Measurements from ENCODE around the gene DNAJB2.
A peak's percentile ranks its signal among the peaks of the same experiment; 100 is the strongest.
"Not testable (repeated sequence)": the region's sequence is repeated elsewhere in the genome, so short reads cannot be mapped to it uniquely, and the experiment has no call there.

Gene DNAJB2

GRCh38 chr2:219306047-219306446 is 26.9 kb downstream of the DNAJB2 start:
- DNase-seq, result no peak

- DNase-seq, result no peak
Observed at GRCh38 chr2:219308142-219309101, 29.3 kb downstream of the DNAJB2 start.

DNA sequence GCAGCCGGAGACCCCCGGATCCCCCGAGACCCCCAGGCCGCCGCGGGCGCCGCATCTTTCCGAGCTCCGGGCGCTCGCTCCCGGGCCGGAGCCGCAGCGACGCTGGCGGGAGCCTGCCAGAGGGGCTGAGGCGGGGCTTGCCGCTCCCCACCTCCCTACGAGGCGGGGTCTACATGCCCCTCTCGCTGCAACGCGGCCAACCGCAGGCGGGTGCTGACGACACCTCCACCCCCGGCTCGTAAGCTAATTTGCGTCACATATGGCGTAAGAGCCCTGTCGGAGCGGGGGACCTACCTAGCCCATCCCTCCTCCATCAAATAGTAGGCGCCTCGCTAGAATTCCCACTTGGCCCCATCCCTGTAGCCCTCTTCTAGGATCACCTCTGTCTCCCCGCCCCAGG is 30.1 kb downstream of the DNAJB2 start, which contains the start of gene PTPRN:
PTPRN (minus strand) TSS at position 124 of the 400 bp plus-strand sequence; CDS start at position 55, 69 bp downstream.
- DNase-seq, result peak; percentile 14

- DNase-seq, result not testable (repeated sequence)
Observed at GRCh38 chr2:219312683-219313263, 33.6 kb downstream of the DNAJB2 start.

GRCh38 chr2:219314804-219315468 is 35.8 kb downstream of the DNAJB2 start:
- DNase-seq, result no peak

- no peak for DNase-seq
Observed at GRCh38 chr2:219323434-219323833, 44.3 kb downstream of the DNAJB2 start.

- no peak for DNase-seq
Observed at GRCh38 chr2:219325136-219325535, 46.0 kb downstream of the DNAJB2 start.

GRCh38 chr2:219325657-219326315 is 46.6 kb downstream of the DNAJB2 start:
- no peak for DNase-seq

- no peak for DNase-seq
Observed at GRCh38 chr2:219327719-219328118, 48.6 kb downstream of the DNAJB2 start.

DNA sequence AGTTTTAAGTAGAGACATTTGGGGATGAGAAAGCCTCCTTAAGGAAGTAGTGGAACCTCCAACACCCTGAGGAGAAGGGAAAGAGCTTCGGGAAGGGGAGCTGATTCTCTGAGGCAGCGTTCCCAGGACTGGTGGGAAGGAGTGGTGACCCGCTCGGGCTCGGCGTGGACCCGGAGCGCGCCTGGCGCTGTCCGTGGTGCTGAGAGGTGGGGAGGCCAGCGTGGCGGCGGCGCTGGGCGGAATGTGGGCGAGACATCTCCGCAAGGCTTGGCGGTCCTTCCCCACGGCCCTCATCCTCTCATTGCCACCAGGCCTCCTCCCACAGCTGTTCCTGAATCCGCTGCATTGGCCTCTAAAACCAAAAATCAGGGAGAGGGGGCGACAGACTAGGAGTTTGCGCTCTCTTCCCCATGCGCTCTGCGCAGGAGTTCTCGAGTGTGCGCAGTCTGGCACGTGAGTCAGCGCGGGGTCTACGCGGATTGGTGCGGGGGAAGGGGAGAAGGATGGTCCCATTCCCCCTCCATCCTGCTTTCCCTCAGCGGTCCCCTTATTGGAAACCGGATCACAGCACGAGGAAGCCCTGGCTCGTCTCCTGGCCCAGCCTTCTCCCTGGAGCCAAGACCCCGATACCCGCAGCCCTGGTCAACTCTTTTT is 52.5 kb downstream of the DNAJB2 start:
- DNase-seq, result no peak

- no peak for DNase-seq
Observed at GRCh38 chr2:219332542-219332941, 53.4 kb downstream of the DNAJB2 start, which contains the start of gene RESP18. Gene RESP18 (minus strand): TSS chr2:219332744.

DNA sequence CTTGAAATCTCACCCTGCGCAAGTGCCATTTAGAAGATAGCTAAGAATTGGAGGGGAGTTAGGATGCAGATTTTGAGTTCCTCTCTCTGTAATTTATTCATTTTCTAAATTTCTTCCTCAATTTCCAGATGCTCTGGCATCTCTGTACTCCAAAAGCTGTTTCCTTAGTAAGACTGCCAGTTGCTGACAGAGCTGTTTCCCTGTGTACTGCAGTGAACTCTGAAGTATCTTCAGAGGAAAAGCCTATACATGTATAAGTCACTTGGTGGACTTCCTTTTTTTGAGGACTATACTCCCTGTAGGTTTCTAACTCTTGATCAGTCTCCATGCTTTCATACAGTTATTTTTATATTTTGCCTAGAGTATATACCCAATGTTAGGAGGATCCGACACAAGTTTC is 54.9 kb downstream of the DNAJB2 start:
- no peak for DNase-seq

- DNase-seq, result no peak
Observed at GRCh38 chr2:219335373-219335786, 56.2 kb downstream of the DNAJB2 start.
